HEK293 (cell line): Measurements from ENCODE around the gene NEMP1.

Experiments used
- CTCF ChIA-PET: fragments of 350-600 bp; formaldehyde crosslinking; extraction: SDS; loops from one replicate; lab custom pipeline; 2021; ENCODE audit warnings: antibody characterized with exemption; lab: Yijun Ruan, JAX
- POLR2A ChIA-PET: fragments of 300-600 bp; formaldehyde crosslinking; extraction: SDS; loops from one replicate; lab custom pipeline; 2020; ENCODE audit warnings: antibody characterized with exemption, inconsistent platforms; lab: Yijun Ruan, JAX
- H3K27ac ChIP-seq: fragments of 200-500 bp; sonication (Bioruptor generic); 2 replicates; pipeline ENCODE4 v1.5.1; 2014; ENCODE audit warnings: low read depth, low read length, control low read depth, inconsistent platforms; ENCODE audit errors: extremely low read depth
- H3K36me3 ChIP-seq, 2 experiments: fragments of 200-500 bp in 1 of 2; sonication (Bioruptor generic) in 1 of 2; 1 replicate in 1 of 2; 2 replicates in 1 of 2; pipeline ENCODE4 v1.5.1; 2014 to 2017; ENCODE audit warnings: inconsistent platforms in 2 of 2, low read length in 2 of 2; ENCODE audit not compliant: control insufficient read depth in 2 of 2, insufficient read depth in 1 of 2
- H3K4me1 ChIP-seq: fragments of 200-500 bp; sonication (Bioruptor generic); 2 replicates; pipeline ENCODE4 v1.5.1; 2014; ENCODE audit warnings: mild to moderate bottlenecking, low read length, inconsistent platforms; ENCODE audit not compliant: control insufficient read depth, insufficient read depth
- H3K4me3 ChIP-seq: 2 replicates; pipeline ENCODE4 v1.5.1; 2011; ENCODE audit warnings: low read depth, mild to moderate bottlenecking, control low read depth, low read length, moderate library complexity
- H3K9me3 ChIP-seq: fragments of 200-500 bp; sonication (Bioruptor generic); 2 replicates; pipeline ENCODE4 v1.5.1; 2014; ENCODE audit warnings: low read depth, low read length, inconsistent platforms; ENCODE audit not compliant: control insufficient read depth, insufficient read depth
- EGR2 ChIP-seq: fragments of 450-650 bp; formaldehyde crosslinking; IDR thresholded peaks from 2 replicates; pipeline ENCODE4 v1.5.1; 2016; ENCODE audit warnings: low read depth, missing biosample characterization, missing genetic modification characterization
- REPIN1 ChIP-seq: fragments of 450-650 bp; formaldehyde crosslinking; IDR thresholded peaks from 2 replicates; pipeline ENCODE4 v1.5.1; 2017; ENCODE audit warnings: missing biosample characterization, missing genetic modification characterization, low read depth
- TRIM28 ChIP-seq: IDR thresholded peaks from 2 replicates; pipeline ENCODE4 v1.6.1; 2011; ENCODE audit warnings: low read length, control low read depth, borderline replicate concordance
- ZFHX2 ChIP-seq: fragments of 450-650 bp; formaldehyde crosslinking; conservative IDR thresholded peaks from 2 replicates; pipeline ENCODE4 v1.5.1; 2016; ENCODE audit warnings: missing biosample characterization, missing genetic modification characterization
- ZNF114 ChIP-seq: fragments of 450-650 bp; formaldehyde crosslinking; IDR thresholded peaks from 2 replicates; pipeline ENCODE4 v1.5.0; 2017; ENCODE audit warnings: missing biosample characterization, missing genetic modification characterization
- ZNF202 ChIP-seq: fragments of 450-650 bp; formaldehyde crosslinking; IDR thresholded peaks from 2 replicates; pipeline ENCODE4 v1.5.1; 2016; ENCODE audit warnings: missing biosample characterization, missing genetic modification characterization, borderline replicate concordance
- ZNF248 ChIP-seq: fragments of 450-650 bp; formaldehyde crosslinking; IDR thresholded peaks from 2 replicates; pipeline ENCODE4 v1.5.1; 2017; ENCODE audit warnings: missing biosample characterization, missing genetic modification characterization
- ZNF292 ChIP-seq: fragments of 450-650 bp; formaldehyde crosslinking; IDR thresholded peaks from 2 replicates; pipeline ENCODE4 v1.5.1; 2016; ENCODE audit warnings: low read depth, missing biosample characterization, missing genetic modification characterization, borderline replicate concordance
- ZNF510 ChIP-seq: fragments of 450-650 bp; formaldehyde crosslinking; IDR thresholded peaks from 2 replicates; pipeline ENCODE4 v1.5.1; 2018; ENCODE audit warnings: mild to moderate bottlenecking, missing genetic modification characterization, missing biosample characterization; ENCODE audit not compliant: insufficient replicate concordance
- ZNF549 ChIP-seq: fragments of 450-650 bp; IDR thresholded peaks from 2 replicates; pipeline ENCODE4 v1.5.1; 2018; ENCODE audit warnings: missing biosample characterization, missing genetic modification characterization, mild to moderate bottlenecking, inconsistent platforms, moderate library complexity
- ZNF560 ChIP-seq: fragments of 450-650 bp; formaldehyde crosslinking; IDR thresholded peaks from 2 replicates; pipeline ENCODE4 v1.5.1; 2017; ENCODE audit warnings: missing biosample characterization, missing genetic modification characterization, borderline replicate concordance
- ZNF623 ChIP-seq: fragments of 450-650 bp; formaldehyde crosslinking; IDR thresholded peaks from 2 replicates; pipeline ENCODE4 v1.5.1; 2016; ENCODE audit warnings: missing biosample characterization, missing genetic modification characterization
- ZNF624 ChIP-seq: fragments of 450-650 bp; formaldehyde crosslinking; IDR thresholded peaks from 2 replicates; pipeline ENCODE4 v1.5.1; 2017; ENCODE audit warnings: missing biosample characterization, missing genetic modification characterization
- ZNF785 ChIP-seq: fragments of 450-650 bp; formaldehyde crosslinking; IDR thresholded peaks from 2 replicates; pipeline ENCODE4 v1.5.1; 2016; ENCODE audit warnings: missing biosample characterization, missing genetic modification characterization
- TF ChIP-seq, protein P1 (sequence below): fragments of 450-650 bp; formaldehyde crosslinking; IDR thresholded peaks from 2 replicates; pipeline ENCODE4 v1.5.1; 2016; ENCODE audit warnings: missing biosample characterization, missing genetic modification characterization
- TF ChIP-seq, protein P2 (sequence below): fragments of 450-650 bp; formaldehyde crosslinking; IDR thresholded peaks from 2 replicates; pipeline ENCODE4 v1.5.1; 2016; ENCODE audit warnings: missing biosample characterization, missing genetic modification characterization
- TF ChIP-seq, protein P3 (sequence below): fragments of 450-650 bp; formaldehyde crosslinking; IDR thresholded peaks from 2 replicates; pipeline ENCODE4 v1.5.1; 2016; ENCODE audit warnings: missing biosample characterization, missing genetic modification characterization
- TF ChIP-seq, protein P4 (sequence below): fragments of 450-650 bp; formaldehyde crosslinking; IDR thresholded peaks from 2 replicates; pipeline ENCODE4 v1.5.1; 2016; ENCODE audit warnings: missing biosample characterization, missing genetic modification characterization

The NEMP1 gene

DNA sequence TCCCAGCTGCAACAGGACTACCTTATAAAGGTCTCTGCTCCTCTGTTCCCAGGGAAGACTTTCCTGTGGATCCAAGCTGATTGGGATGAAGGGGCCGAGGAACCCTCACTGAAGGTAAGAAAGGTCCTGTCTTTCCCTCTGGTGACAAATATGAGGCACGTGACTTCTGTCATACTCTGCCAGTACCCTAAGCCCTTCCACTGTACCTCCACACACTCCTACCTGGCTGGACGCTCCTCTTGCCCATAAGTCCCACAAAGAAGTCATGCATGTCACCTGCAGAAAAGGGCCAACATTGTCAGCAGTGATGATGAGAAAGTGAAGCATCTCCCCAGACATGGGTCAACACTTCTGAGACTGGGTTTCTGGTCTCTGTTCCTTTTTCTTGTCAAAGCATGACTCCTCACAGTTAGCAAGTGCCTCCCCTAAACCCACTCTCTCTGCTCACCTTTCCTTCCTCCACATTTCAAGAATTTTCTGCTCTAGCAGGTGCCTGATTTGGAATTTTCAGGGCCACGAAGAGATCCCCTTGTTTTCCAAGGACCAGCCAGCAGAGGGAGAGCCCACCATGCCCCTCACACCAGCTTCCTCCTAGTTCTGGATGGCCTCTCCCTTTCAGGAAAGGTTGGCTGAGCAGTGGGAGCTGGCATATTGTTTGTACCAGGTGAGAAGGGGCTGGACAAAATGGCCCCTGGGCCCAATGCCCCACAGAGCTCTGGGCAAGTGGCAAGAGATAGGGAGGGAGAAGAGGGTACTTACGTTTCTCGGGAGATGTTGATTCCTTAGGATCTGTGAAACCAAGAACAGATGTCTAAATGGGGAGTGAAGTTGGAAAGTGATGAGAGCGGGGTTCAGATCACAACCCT, 65.8 kb downstream of the NEMP1 start:
- Histone ChIP-seq H3K36me3 (no peaks in the 10 kb centered on the region), H3K9me3 (no peaks in the 10 kb centered on the region), H3K4me1 (no peaks in the 10 kb centered on the region), H3K4me3 (no peak overlapping the region), H3K27ac (no peak overlapping the region)
- TF ChIP-seq TRIM28, result no peak
- TF ChIP-seq, protein P1, sequence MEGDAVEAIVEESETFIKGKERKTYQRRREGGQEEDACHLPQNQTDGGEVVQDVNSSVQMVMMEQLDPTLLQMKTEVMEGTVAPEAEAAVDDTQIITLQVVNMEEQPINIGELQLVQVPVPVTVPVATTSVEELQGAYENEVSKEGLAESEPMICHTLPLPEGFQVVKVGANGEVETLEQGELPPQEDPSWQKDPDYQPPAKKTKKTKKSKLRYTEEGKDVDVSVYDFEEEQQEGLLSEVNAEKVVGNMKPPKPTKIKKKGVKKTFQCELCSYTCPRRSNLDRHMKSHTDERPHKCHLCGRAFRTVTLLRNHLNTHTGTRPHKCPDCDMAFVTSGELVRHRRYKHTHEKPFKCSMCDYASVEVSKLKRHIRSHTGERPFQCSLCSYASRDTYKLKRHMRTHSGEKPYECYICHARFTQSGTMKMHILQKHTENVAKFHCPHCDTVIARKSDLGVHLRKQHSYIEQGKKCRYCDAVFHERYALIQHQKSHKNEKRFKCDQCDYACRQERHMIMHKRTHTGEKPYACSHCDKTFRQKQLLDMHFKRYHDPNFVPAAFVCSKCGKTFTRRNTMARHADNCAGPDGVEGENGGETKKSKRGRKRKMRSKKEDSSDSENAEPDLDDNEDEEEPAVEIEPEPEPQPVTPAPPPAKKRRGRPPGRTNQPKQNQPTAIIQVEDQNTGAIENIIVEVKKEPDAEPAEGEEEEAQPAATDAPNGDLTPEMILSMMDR (tag by site-specific recombination), result 0 out of 2 replicates have a peak, but pooled peaks have one; percentile 22
- POLR2A ChIA-PET, result interaction anchor here (1.5 kb wide), 1 partner anchor 115 kb away, joined by 4 read pairs; no protein-coding TSS in a partner anchor
- CTCF ChIA-PET, result interaction anchor here (0.6 to 1.5 kb wide), 7 partner anchors 9 to 99 kb away, joined by 3 to 8 read pairs (median 3); no protein-coding TSS in a partner anchor

DNA sequence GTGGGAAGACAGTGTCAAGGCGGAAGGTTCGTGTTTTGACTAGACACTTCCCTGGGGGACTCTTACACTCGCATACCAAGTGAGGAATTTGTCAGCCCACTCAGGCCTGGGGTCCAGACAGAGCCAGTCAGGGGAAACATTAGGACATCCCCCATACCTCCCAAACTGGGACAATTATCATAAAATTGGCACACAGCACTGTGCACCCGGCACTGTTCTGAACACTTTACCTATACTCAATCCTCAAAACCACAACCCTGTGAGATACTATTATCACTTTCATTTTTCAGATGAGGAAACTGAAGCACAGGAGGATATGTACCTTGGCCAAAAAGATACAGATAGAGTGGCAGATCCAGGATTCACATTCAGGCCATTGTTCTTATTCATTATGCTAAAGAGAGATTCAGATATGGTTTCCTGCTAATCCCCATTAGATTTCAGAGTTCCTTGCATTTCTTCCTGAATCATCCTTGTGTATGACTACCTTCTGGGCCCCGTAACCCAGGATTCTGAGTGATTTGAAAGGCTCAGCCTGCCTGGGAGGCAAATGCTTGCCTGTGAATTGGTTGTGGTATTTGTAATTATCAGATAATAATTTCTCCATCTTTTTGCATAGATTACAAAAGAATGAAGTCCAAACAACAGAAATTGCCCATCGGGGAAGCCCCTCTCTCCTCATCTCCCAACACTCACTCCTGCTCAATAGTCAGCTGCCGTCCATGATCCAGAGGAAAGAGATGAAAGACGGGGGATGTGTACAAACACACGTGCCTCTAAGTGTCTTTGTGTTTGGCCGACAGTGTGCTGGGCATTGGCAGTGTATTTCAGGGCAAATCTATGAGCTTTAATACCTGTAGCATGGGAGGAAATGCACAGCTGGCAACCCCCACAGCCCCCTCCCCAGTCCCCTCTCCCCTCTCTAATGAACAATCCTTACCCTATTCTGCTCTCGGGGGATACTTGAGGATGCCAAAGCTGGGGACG, 66.9 kb downstream of the NEMP1 start:
- CTCF ChIA-PET, result interaction anchor here (0.6 to 1.5 kb wide), 11 partner anchors 8 to 100 kb away, joined by 3 to 10 read pairs (median 5); no protein-coding TSS in a partner anchor
- H3K4me3 ChIP-seq, result no peak overlapping the region
- POLR2A ChIA-PET, result interaction anchor here (1.5 kb wide), 1 partner anchor 116 kb away, joined by 4 read pairs; no protein-coding TSS in a partner anchor
- H3K36me3 ChIP-seq, result no peaks in the 10 kb centered on the region
- no peaks in the 10 kb centered on the region for H3K9me3 ChIP-seq
- no peak overlapping the region for H3K27ac ChIP-seq
- H3K4me1 ChIP-seq, result no peaks in the 10 kb centered on the region
- TF ChIP-seq ZNF510 (tag by site-specific recombination), result no peak
- no peak for TF ChIP-seq ZNF549 (tag by site-specific recombination)
- peak; percentile 56 for TF ChIP-seq ZFHX2 (tag by site-specific recombination)
- TF ChIP-seq, protein P2, sequence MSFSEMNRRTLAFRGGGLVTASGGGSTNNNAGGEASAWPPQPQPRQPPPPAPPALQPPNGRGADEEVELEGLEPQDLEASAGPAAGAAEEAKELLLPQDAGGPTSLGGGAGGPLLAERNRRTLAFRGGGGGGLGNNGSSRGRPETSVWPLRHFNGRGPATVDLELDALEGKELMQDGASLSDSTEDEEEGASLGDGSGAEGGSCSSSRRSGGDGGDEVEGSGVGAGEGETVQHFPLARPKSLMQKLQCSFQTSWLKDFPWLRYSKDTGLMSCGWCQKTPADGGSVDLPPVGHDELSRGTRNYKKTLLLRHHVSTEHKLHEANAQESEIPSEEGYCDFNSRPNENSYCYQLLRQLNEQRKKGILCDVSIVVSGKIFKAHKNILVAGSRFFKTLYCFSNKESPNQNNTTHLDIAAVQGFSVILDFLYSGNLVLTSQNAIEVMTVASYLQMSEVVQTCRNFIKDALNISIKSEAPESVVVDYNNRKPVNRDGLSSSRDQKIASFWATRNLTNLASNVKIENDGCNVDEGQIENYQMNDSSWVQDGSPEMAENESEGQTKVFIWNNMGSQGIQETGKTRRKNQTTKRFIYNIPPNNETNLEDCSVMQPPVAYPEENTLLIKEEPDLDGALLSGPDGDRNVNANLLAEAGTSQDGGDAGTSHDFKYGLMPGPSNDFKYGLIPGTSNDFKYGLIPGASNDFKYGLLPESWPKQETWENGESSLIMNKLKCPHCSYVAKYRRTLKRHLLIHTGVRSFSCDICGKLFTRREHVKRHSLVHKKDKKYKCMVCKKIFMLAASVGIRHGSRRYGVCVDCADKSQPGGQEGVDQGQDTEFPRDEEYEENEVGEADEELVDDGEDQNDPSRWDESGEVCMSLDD (tag by site-specific recombination), result no peak
- TF ChIP-seq ZNF623 (tag by site-specific recombination), result no peak
- TF ChIP-seq ZNF560 (tag by site-specific recombination), result no peak
- no peak for TF ChIP-seq ZNF292 (tag by site-specific recombination)
- TF ChIP-seq ZNF624 (tag by site-specific recombination), result no peak
- TF ChIP-seq ZNF785 (tag by site-specific recombination), result no peak
- TF ChIP-seq ZNF248 (tag by site-specific recombination), result no peak
- no peak for TF ChIP-seq REPIN1 (tag by site-specific recombination)
- TF ChIP-seq EGR2, result 0 out of 2 replicates have a peak, but pooled peaks have one; percentile 39
- TF ChIP-seq, protein P3, sequence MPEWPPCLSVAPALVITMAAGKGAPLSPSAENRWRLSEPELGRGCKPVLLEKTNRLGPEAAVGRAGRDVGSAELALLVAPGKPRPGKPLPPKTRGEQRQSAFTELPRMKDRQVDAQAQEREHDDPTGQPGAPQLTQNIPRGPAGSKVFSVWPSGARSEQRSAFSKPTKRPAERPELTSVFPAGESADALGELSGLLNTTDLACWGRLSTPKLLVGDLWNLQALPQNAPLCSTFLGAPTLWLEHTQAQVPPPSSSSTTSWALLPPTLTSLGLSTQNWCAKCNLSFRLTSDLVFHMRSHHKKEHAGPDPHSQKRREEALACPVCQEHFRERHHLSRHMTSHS (tag by site-specific recombination), result no peak
- TF ChIP-seq ZNF114 (tag by site-specific recombination), result no peak
- TF ChIP-seq, protein P4, sequence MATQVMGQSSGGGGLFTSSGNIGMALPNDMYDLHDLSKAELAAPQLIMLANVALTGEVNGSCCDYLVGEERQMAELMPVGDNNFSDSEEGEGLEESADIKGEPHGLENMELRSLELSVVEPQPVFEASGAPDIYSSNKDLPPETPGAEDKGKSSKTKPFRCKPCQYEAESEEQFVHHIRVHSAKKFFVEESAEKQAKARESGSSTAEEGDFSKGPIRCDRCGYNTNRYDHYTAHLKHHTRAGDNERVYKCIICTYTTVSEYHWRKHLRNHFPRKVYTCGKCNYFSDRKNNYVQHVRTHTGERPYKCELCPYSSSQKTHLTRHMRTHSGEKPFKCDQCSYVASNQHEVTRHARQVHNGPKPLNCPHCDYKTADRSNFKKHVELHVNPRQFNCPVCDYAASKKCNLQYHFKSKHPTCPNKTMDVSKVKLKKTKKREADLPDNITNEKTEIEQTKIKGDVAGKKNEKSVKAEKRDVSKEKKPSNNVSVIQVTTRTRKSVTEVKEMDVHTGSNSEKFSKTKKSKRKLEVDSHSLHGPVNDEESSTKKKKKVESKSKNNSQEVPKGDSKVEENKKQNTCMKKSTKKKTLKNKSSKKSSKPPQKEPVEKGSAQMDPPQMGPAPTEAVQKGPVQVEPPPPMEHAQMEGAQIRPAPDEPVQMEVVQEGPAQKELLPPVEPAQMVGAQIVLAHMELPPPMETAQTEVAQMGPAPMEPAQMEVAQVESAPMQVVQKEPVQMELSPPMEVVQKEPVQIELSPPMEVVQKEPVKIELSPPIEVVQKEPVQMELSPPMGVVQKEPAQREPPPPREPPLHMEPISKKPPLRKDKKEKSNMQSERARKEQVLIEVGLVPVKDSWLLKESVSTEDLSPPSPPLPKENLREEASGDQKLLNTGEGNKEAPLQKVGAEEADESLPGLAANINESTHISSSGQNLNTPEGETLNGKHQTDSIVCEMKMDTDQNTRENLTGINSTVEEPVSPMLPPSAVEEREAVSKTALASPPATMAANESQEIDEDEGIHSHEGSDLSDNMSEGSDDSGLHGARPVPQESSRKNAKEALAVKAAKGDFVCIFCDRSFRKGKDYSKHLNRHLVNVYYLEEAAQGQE (tag by site-specific recombination), result no peak
- no peak for TF ChIP-seq ZNF202 (tag by site-specific recombination)
